T-helper 1 cell treated with Interleukin-12 subunit alpha and Interleukin-12 subunit beta and Interleukin-4 antibody, amounts not matched to agents 30 μg/mL and 1 μg/mL, for 36 hours (primary cell): ENCODE results near the gene BOD1L1.
"Not testable (repeated sequence)": the region's sequence is repeated elsewhere in the genome, so short reads cannot be mapped to it uniquely, and the experiment has no call there.

Experiments used
- H3K27ac Mint-ChIP-seq: one replicate; pipeline ENCODE4 v1.8.0; 2021; ENCODE audit warnings: mild to moderate bottlenecking, mixed read lengths
- H3K27me3 Mint-ChIP-seq: one replicate; pipeline ENCODE4 v1.8.0; 2021; ENCODE audit warnings: low read depth, mixed read lengths
- H3K36me3 Mint-ChIP-seq: one replicate; pipeline ENCODE4 v1.8.0; 2021; ENCODE audit warnings: low read depth, mixed read lengths
- H3K4me1 Mint-ChIP-seq: one replicate; pipeline ENCODE4 v1.8.0; 2021; ENCODE audit warnings: low read depth, mixed read lengths
- H3K4me3 Mint-ChIP-seq: one replicate; pipeline ENCODE4 v1.8.0; 2021; ENCODE audit warnings: mild to moderate bottlenecking, moderate library complexity, mixed read lengths
- H3K9me3 Mint-ChIP-seq: one replicate; pipeline ENCODE4 v1.8.0; 2021; ENCODE audit warnings: mixed read lengths

The BOD1L1 gene

DNA sequence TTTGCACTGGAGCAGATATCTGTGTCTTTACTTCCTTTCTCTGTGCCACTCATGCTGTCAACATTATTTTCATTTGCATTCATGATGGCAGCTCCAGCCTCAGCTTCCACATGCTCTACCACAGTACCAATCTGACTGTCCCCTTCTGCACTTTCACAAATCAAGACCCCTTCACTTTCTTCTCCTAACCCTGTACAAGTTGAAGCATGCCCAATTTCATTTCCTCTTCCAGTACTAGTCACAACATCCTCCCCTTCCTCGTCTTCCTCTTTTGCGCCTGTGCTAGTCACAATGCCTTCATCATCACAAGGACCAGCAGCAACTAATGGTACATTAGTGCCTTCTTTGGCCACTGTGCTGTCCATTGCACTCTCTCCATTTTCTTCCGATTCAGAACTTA, 26.5 kb downstream of the BOD1L1 start:
- no peaks in the 10 kb centered on the region for H3K27me3 Mint-ChIP-seq
- H3K4me1 Mint-ChIP-seq = peaks cover 18% of the 10 kb centered on the region
- H3K27ac Mint-ChIP-seq = peak overlapping the region; percentile 6
- no peak overlapping the region for H3K4me3 Mint-ChIP-seq
- no peaks in the 10 kb centered on the region for H3K9me3 Mint-ChIP-seq
- peaks cover 57% of the 10 kb centered on the region for H3K36me3 Mint-ChIP-seq

DNA sequence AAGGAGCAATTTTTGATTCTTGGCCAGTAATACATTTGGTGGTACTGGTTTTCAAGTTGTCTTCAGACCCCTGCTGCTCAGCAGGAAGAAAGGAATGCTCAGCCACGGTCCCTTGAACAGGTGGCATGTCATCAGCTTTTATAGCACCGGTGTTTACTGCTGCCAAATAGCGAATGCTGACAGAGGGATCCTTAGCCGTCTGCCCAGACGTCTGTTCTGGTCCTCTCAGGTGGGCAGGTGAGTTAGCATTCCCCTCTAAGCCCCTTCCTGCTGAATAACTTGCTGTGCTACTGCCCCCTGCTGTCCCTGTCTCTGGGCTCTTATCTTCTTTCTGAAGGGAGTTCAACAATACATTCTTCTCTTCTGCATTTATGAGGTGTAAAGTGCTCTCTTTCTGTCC, 28.4 kb downstream of the BOD1L1 start:
- no peaks in the 10 kb centered on the region for H3K27me3 Mint-ChIP-seq
- H3K9me3 Mint-ChIP-seq = no peaks in the 10 kb centered on the region
- H3K4me1 Mint-ChIP-seq = peaks cover 18% of the 10 kb centered on the region
- H3K4me3 Mint-ChIP-seq = no peak overlapping the region
- peaks cover 57% of the 10 kb centered on the region for H3K36me3 Mint-ChIP-seq
- H3K27ac Mint-ChIP-seq = no peak overlapping the region

DNA sequence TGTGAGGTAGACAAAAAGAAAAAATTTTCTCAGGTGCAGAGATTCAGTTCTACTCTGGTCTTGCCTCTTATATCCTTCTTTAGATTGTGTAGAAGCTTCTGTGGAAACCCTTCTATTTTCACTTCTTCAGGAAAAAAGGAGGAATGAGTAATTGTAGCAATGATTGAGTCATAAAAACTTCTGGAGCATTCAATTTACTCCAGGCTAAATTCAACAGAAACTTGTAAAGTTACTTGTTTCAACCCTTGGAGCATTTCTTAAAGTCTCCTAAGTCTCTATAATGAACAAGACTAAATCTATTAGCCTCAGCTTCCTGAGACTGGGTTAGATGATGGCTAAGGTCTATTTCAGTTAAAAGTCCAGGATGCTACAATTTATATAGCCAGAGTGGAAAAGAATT, 29.9 kb downstream of the BOD1L1 start:
- peaks cover 17% of the 10 kb centered on the region for H3K4me1 Mint-ChIP-seq
- H3K36me3 Mint-ChIP-seq = peaks cover 51% of the 10 kb centered on the region
- H3K9me3 Mint-ChIP-seq = no peaks in the 10 kb centered on the region
- no peaks in the 10 kb centered on the region for H3K27me3 Mint-ChIP-seq
- no peak overlapping the region for H3K27ac Mint-ChIP-seq
- no peak overlapping the region for H3K4me3 Mint-ChIP-seq

DNA sequence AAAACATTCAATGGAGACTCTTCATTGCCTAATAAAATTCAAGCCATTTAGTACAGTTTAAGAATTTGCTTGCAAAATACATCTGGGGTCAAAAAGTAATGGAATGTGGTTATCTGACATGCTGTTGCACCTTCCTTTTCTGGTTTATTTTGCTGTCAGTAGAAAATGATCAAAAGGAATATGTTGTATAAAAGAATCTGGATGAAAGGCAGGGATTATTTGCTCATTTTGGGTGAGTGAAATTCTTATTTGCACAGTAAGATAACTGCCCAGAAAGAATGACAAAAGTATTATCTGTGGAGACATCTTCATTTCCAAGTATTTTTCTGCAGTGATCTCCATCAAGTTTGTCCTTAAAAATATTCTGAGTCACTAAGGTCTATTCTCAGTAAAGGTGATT, 30.4 kb downstream of the BOD1L1 start:
- Mint-ChIP-seq H3K36me3 (peaks cover 49% of the 10 kb centered on the region), H3K27ac (no peak overlapping the region), H3K4me1 (peaks cover 12% of the 10 kb centered on the region), H3K27me3 (no peaks in the 10 kb centered on the region), H3K9me3 (no peaks in the 10 kb centered on the region), H3K4me3 (no peak overlapping the region)

DNA sequence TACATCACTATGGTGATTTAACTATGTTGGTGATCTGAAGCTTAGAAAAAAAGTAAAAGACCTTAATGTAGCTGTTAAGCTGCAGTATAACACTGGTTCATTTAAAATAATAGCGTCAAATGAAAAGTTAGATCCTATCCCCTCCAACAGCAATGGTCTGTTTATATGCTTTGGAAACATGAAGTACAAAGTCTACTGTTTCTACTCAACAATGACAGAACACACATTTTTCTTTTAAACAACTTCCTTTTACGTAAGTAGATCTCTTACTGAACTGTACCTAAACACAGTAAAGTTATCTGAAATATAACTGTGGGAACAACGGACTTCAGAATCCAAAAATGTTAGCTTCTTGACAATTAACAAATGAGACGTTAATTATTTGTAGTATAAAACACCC, 35.3 kb downstream of the BOD1L1 start:
- Mint-ChIP-seq H3K27ac (no peak overlapping the region), H3K4me3 (no peak overlapping the region), H3K27me3 (no peaks in the 10 kb centered on the region), H3K9me3 (no peaks in the 10 kb centered on the region), H3K4me1 (no peaks in the 10 kb centered on the region), H3K36me3 (peaks cover 34% of the 10 kb centered on the region)

DNA sequence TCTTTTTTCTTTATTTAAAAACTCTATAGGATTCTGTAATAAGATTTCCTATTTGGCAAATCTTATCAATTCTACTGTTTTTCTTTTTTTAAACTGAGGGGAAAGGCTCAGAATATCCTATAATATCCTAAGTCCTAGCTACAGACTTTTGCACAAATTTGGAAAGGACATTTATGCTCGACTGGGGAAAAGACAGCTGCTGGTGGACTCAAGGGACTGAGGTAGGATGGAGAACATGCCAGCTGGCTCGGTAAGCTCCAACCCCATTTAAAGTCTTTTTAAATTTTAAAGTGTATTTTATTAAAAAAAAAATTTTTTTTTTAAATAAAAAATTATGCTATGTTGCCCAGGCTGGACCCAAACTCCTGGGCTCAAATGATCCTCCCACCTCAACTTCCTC, 36.8 kb downstream of the BOD1L1 start:
- H3K27me3 Mint-ChIP-seq = no peaks in the 10 kb centered on the region
- no peaks in the 10 kb centered on the region for H3K4me1 Mint-ChIP-seq
- H3K36me3 Mint-ChIP-seq = peaks cover 26% of the 10 kb centered on the region

DNA sequence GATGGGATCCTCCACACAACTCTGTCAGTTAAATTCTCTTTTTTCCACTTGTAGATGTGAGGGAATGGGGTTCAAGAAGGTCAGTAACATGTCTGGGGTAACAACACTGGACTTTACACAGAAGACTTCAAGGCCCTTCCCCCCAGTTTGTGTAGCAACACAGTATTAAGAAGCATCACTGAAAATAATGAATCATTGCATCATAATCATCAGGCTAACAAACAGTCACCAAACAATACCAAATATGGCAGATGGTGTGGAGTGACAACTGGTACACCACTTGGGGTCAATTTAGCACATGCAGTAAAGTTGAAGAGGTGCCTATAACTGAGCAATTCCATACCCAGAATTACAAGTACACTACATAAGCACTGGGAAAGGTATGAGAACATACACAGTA, 38.6 kb downstream of the BOD1L1 start:
- no peaks in the 10 kb centered on the region for H3K9me3 Mint-ChIP-seq
- H3K36me3 Mint-ChIP-seq = peaks cover 25% of the 10 kb centered on the region
- H3K4me1 Mint-ChIP-seq = peaks cover 2% of the 10 kb centered on the region
- H3K4me3 Mint-ChIP-seq = no peak overlapping the region
- H3K27me3 Mint-ChIP-seq = no peaks in the 10 kb centered on the region
- no peak overlapping the region for H3K27ac Mint-ChIP-seq

More for the DNA sequence above, 36.8 kb downstream of the BOD1L1 start:
- H3K4me3 Mint-ChIP-seq = no peak overlapping the region
- H3K27ac Mint-ChIP-seq = no peak overlapping the region
- no peaks in the 10 kb centered on the region for H3K9me3 Mint-ChIP-seq

DNA sequence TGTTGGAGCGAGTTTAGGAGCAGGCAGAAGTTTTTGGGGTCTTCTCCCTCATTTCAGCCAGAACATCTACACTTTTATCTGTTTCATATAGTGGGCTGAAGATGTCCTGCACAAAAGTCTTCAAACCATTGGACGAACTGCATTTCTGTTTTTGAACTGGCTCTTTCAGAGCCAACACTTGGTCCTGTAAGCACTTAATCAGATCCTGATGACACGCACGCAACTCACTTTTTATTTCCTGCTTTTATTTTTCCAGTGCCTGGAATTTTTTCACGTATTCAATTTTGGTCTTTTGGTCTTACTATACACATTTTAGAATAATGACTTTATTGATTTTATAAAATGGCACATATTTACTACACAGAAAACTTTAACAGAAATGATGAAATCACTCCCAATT, 43.0 kb downstream of the BOD1L1 start:
- no peak overlapping the region for H3K4me3 Mint-ChIP-seq
- peaks cover 2% of the 10 kb centered on the region for H3K4me1 Mint-ChIP-seq
- peaks cover 26% of the 10 kb centered on the region for H3K36me3 Mint-ChIP-seq
- no peaks in the 10 kb centered on the region for H3K27me3 Mint-ChIP-seq
- H3K9me3 Mint-ChIP-seq = no peaks in the 10 kb centered on the region
- no peak overlapping the region for H3K27ac Mint-ChIP-seq

DNA sequence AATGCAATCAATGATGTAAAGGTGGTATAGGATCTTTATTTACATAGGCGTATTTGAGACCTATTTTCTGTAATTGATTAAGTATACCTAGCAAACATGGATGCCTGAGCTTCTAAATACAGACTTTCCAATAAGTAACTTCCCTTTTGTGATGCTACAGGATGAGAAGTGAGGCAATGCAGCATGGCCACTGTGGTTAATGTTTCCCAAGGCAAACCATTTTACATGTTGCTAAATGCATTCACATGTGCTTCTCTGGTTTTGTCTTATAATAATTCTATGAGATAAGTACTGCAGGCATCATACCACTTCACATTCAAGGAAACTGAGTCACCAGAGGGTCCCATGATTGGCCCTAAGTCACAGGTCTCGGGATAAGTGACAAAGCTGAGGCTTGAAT, 47.5 kb downstream of the BOD1L1 start:
- Mint-ChIP-seq H3K9me3 (no peaks in the 10 kb centered on the region), H3K4me3 (no peak overlapping the region), H3K27me3 (no peaks in the 10 kb centered on the region), H3K4me1 (peaks cover 2% of the 10 kb centered on the region), H3K27ac (no peak overlapping the region), H3K36me3 (peaks cover 34% of the 10 kb centered on the region)

DNA sequence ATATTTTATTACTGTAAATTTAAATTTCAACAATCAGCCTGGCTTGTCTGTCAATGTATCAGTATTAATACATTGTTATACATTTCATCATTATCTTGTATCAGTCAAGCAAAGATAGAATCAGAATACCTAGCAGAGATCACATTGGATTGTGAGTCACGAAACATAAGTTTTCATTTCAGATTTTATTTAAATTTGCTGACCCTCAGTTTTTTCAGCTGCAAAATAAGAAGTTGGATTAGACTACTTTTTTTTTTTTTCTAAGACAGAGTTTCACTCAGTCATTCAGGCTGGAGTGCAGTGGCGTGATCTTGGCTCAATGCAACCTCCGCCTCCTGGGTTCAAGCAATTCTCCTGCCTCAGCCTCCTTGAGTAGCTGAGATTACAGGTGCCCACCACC, 49.9 kb downstream of the BOD1L1 start:
- Mint-ChIP-seq H3K27ac (no peak overlapping the region), H3K27me3 (no peaks in the 10 kb centered on the region), H3K9me3 (no peaks in the 10 kb centered on the region), H3K36me3 (peaks cover 36% of the 10 kb centered on the region), H3K4me3 (no peak overlapping the region), H3K4me1 (peaks cover 2% of the 10 kb centered on the region)

DNA sequence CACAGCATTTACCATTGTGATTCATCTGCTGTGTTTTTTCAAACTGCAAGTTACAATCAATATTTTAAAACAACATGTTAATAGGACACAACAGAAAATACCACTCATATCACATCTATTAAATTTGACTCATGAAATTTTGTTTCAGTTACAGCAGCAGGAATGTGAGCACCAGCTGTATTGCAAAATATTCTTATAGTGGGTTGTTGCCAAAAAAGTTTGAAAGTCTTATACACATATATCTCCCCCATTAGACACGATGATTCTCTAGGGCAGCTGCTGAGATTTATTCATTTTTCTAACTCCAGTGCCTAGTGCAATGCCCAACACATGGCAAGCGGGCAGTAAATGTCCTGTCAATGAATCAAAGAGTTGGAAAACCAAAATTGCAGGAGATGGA, 56.6 kb downstream of the BOD1L1 start:
- H3K27ac Mint-ChIP-seq = no peak overlapping the region
- H3K36me3 Mint-ChIP-seq = peaks cover 34% of the 10 kb centered on the region
- H3K4me3 Mint-ChIP-seq = no peak overlapping the region
- peaks cover 2% of the 10 kb centered on the region for H3K4me1 Mint-ChIP-seq
- H3K27me3 Mint-ChIP-seq = no peaks in the 10 kb centered on the region
- no peaks in the 10 kb centered on the region for H3K9me3 Mint-ChIP-seq

DNA sequence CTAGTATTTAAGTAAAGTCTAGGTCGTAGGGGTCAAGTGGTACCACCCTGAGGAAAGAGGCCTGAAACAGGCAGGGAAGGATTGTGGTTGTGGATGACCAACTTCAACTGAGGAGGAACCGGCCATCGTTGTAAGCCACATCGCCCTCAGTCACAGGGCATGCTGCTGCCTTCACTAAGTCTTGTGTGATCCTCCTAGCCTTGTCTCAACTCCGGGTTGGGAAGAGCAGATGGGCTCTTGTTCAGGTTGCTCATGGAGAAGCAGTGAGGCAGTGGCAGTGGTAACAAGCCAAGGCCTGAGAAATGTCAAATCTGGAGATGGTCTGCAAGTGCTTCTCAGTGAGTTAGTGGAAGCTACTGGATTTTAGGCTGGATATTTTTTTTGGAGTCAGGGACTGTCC, 60.4 kb downstream of the BOD1L1 start:
- Mint-ChIP-seq H3K27me3 (no peaks in the 10 kb centered on the region), H3K27ac (no peak overlapping the region)

DNA sequence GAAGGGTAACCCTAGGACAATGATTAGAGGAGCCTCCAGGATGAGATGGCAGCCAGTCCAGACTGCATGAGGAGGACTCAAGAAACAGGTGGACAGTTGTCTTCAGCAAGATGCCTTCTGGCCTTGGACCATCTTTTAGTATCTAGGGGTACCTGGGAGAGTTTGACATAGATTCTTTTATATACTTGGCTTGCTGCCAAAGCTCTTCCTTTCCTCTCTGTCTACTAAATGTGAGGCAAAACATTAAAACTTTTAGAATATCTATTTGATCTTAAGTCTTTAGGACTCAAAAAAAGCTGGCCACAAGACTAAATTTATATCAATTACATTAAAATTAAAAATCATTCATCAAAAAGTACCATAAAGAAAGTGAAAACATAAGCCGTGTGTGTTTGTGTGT, 64.6 kb downstream of the BOD1L1 start:
- Mint-ChIP-seq H3K4me1 (no peaks in the 10 kb centered on the region), H3K36me3 (peaks cover 7% of the 10 kb centered on the region), H3K9me3 (no peaks in the 10 kb centered on the region), H3K27ac (no peak overlapping the region), H3K4me3 (no peak overlapping the region), H3K27me3 (no peaks in the 10 kb centered on the region)

More for the DNA sequence above, 60.4 kb downstream of the BOD1L1 start:
- no peak overlapping the region for H3K4me3 Mint-ChIP-seq
- no peaks in the 10 kb centered on the region for H3K9me3 Mint-ChIP-seq
- H3K4me1 Mint-ChIP-seq = no peaks in the 10 kb centered on the region
- H3K36me3 Mint-ChIP-seq = peaks cover 27% of the 10 kb centered on the region

DNA sequence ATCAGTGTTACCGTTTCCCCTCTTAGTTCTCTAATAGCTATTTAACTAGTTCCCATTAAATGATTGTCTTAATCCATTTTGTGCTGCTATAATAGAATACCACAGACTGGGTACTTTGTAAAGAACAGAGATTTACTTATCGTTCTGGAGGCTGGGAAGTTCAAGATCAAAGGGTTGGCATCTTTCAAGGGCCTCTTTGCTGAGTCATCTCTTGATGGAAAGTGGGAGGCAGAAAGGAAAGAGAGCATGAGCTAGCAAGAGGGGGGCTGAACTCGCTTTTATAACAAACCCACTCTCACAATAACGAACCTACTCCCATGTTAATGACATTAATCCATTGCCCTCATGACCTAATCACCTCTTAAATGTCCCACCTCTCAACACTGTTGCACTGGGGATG, 65.9 kb downstream of the BOD1L1 start:
- peaks cover 6% of the 10 kb centered on the region for H3K36me3 Mint-ChIP-seq
- no peak overlapping the region for H3K27ac Mint-ChIP-seq
- no peak overlapping the region for H3K4me3 Mint-ChIP-seq
- H3K27me3 Mint-ChIP-seq = no peaks in the 10 kb centered on the region
- no peaks in the 10 kb centered on the region for H3K4me1 Mint-ChIP-seq
- H3K9me3 Mint-ChIP-seq = no peaks in the 10 kb centered on the region

DNA sequence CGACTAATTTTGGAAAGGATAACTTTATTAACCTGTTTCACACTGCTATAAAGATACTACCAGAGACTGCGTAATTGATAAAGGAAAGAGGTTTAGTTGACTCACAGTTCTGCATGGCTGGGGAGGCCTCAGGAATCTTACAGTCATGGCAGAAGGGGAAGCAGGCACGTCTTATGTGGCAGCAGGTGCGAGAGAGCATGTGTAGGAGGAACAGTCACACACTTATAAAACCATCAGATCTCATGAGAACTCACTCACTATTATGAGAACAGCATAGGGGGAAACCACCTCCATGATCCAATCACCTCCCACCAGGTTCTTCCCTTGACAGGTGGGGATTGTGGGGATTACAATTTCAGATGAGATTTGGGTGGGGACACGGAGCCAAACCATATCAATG, 67.4 kb downstream of the BOD1L1 start:
- H3K9me3 Mint-ChIP-seq, H3K36me3 Mint-ChIP-seq, H3K4me3 Mint-ChIP-seq, H3K27ac Mint-ChIP-seq, H3K4me1 Mint-ChIP-seq, H3K27me3 Mint-ChIP-seq: not testable (repeated sequence)

DNA sequence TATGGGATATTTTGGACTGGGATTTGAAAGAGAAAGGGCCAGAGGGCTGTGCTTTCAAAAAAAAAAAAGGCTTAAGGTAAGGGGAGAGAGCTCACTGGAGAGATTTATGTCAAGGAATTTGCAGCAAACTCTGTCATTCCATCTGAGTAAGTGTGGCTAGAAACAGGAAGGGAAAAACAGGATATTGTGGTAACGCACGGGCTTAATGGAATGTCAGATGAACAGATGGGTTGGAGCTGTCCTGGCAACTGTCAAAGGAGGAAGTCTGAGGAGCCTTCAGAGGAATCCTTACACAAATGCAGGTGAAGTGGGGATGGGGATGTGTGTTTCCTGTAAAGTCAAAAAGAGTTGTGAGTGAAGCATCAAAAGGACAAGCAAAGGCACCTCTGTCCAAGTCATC, 68.1 kb downstream of the BOD1L1 start:
- Mint-ChIP-seq H3K4me1 (no peaks in the 10 kb centered on the region), H3K4me3 (no peak overlapping the region), H3K9me3 (no peaks in the 10 kb centered on the region), H3K27me3 (no peaks in the 10 kb centered on the region), H3K36me3 (no peaks in the 10 kb centered on the region), H3K27ac (no peak overlapping the region)
